Ishikawa (cell line): ENCODE measurements around the gene ECHDC3.

Source experiments
- CEBPB ChIP-seq: IDR thresholded peaks from 2 replicates; pipeline ENCODE4 v1.6.1; 2012
- EGR1 ChIP-seq: IDR thresholded peaks from 2 replicates; pipeline ENCODE4 v1.6.1; 2012
- EP300 ChIP-seq: IDR thresholded peaks from 2 replicates; pipeline ENCODE4 v1.6.1; 2012; ENCODE audit warnings: borderline replicate concordance
- MAX ChIP-seq: IDR thresholded peaks from 2 replicates; pipeline ENCODE4 v1.6.1; 2012
- NFIC ChIP-seq: IDR thresholded peaks from 2 replicates; pipeline ENCODE4 v1.6.1; 2012
- RAD21 ChIP-seq: IDR thresholded peaks from 2 replicates; pipeline ENCODE4 v1.6.1; 2012; ENCODE audit warnings: low read depth
- REST ChIP-seq: IDR thresholded peaks from 2 replicates; pipeline ENCODE4 v1.6.1; 2012; ENCODE audit warnings: low read depth, mild to moderate bottlenecking
- TAF1 ChIP-seq: IDR thresholded peaks from 2 replicates; pipeline ENCODE4 v1.6.1; 2012; ENCODE audit warnings: low read depth, mild to moderate bottlenecking
- TEAD4 ChIP-seq: IDR thresholded peaks from 2 replicates; pipeline ENCODE4 v1.6.1; 2012

GRCh38 chr10:11697718-11698527 lies 44.3 kb upstream of the ECHDC3 start:
- TF ChIP-seq EP300 (no peak), REST (no peak), TEAD4 (no peak), NFIC (no peak), TAF1 (no peak), EGR1 (no peak), MAX (no peak), CEBPB (no peak), RAD21 (peak; percentile 35; the same call in 1 of the 2 replicates)
